SU-DHL-6 (cell line): ENCODE data around the gene CATSPER4.

Source experiments
- H2AFZ ChIP-seq: fragments of 200-600 bp; sonication (generic); 2 replicates; pipeline ENCODE4 v1.6.1; 2014; ENCODE audit warnings: low read depth, mild to moderate bottlenecking, moderate library complexity, mixed read lengths, antibody characterized with exemption, low read length; ENCODE audit not compliant: severe bottlenecking
- H3F3A ChIP-seq: fragments of 200-600 bp; shearing (Covaris generic); 2 replicates; pipeline ENCODE4 v1.6.0; 2016; ENCODE audit warnings: antibody characterized with exemption, mild to moderate bottlenecking; ENCODE audit not compliant: insufficient read depth
- H3K27ac ChIP-seq: fragments of 200-600 bp; sonication (generic); 2 replicates; pipeline ENCODE4 v1.5.1; 2016; ENCODE audit warnings: low read depth, mild to moderate bottlenecking, low read length, moderate library complexity, mixed read lengths
- H3K27me3 ChIP-seq: fragments of 200-600 bp; sonication (generic), shearing (Covaris generic); 2 replicates; pipeline ENCODE4 v1.6.0; 2014; ENCODE audit warnings: mild to moderate bottlenecking, low read length
- H3K36me3 ChIP-seq: fragments of 200-600 bp; sonication (generic); 2 replicates; pipeline ENCODE4 v1.6.1; 2014; ENCODE audit warnings: mild to moderate bottlenecking, low read length, mixed read lengths
- H3K4me2 ChIP-seq: fragments of 300-600, 200-600 bp; shearing (Covaris generic), sonication (generic); 2 replicates; pipeline ENCODE4 v1.6.0; 2014; ENCODE audit warnings: low read length, low read depth, mild to moderate bottlenecking; ENCODE audit not compliant: poor library complexity, severe bottlenecking
- H3K4me3 ChIP-seq: fragments of 200-600 bp; sonication (generic); 2 replicates; pipeline ENCODE4 v1.5.1; 2014; ENCODE audit warnings: antibody characterized with exemption, low read length, mild to moderate bottlenecking, mixed read lengths; ENCODE audit not compliant: insufficient read depth, poor library complexity, severe bottlenecking
- H3K79me2 ChIP-seq: fragments of 200-600 bp; sonication (generic); 2 replicates; pipeline ENCODE4 v1.6.1; 2014; ENCODE audit warnings: mild to moderate bottlenecking, low read length, moderate library complexity; ENCODE audit not compliant: insufficient read depth
- H3K9ac ChIP-seq: fragments of 200-600 bp; sonication (generic); 2 replicates; pipeline ENCODE4 v1.7.0; 2014; ENCODE audit warnings: mild to moderate bottlenecking, low read length
- H3K9me2 ChIP-seq: fragments of 200-600 bp; sonication (generic); replicated peaks from 2 replicates; pipeline ENCODE4 v1.6.1; 2014; ENCODE audit warnings: low read length; ENCODE audit not compliant: insufficient read depth
- H3K9me3 ChIP-seq: fragments of 200-600 bp; sonication (generic); 2 replicates; pipeline ENCODE4 v1.6.1; 2014; ENCODE audit warnings: low read length, mixed read lengths; ENCODE audit not compliant: insufficient read depth
- H4K20me1 ChIP-seq: fragments of 200-600 bp; sonication (generic); 2 replicates; pipeline ENCODE4 v1.6.1; 2014; ENCODE audit warnings: low read depth, mild to moderate bottlenecking, antibody characterized with exemption, low read length, moderate library complexity, mixed read lengths
- CTCF ChIP-seq: fragments of 200-600 bp; sonication (generic); IDR thresholded peaks from one replicate; pipeline ENCODE4 v1.5.1; 2017; ENCODE audit warnings: antibody characterized with exemption, mild to moderate bottlenecking, low read length, moderate library complexity; ENCODE audit not compliant: insufficient read depth, poor library complexity, severe bottlenecking
- EZH2phosphoT487 ChIP-seq: fragments of 200-600 bp; sonication (generic), shearing (Covaris generic); conservative IDR thresholded peaks from 2 replicates; pipeline ENCODE4 v1.6.1; 2018; ENCODE audit warnings: mild to moderate bottlenecking, antibody characterized with exemption, low read length, moderate library complexity, mixed read lengths

Gene CATSPER4

GRCh38 chr1:26181586-26182382, 8.6 kb upstream of the CATSPER4 start:
- no peak for TF ChIP-seq CTCF
- TF ChIP-seq EZH2phosphoT487: no peak
- H3K79me2 ChIP-seq: no peaks in the 10 kb centered on the region
- no peaks in the 10 kb centered on the region for H3F3A ChIP-seq
- no peaks in the 10 kb centered on the region for H3K9me2 ChIP-seq
- H4K20me1 ChIP-seq: no peaks in the 10 kb centered on the region
- no peaks in the 10 kb centered on the region for H3K27me3 ChIP-seq
- H3K4me2 ChIP-seq: no peak overlapping the region
- H3K4me3 ChIP-seq: no peak overlapping the region
- no peaks in the 10 kb centered on the region for H3K9me3 ChIP-seq
- no peak overlapping the region for H3K27ac ChIP-seq
- no peak overlapping the region for H2AFZ ChIP-seq
- H3K9ac ChIP-seq: no peak overlapping the region
- H3K36me3 ChIP-seq: no peaks in the 10 kb centered on the region

- H3K4me2 ChIP-seq: no peak overlapping the region
- H3K4me3 ChIP-seq: no peak overlapping the region
- H3K27ac ChIP-seq: no peak overlapping the region
- no peaks in the 10 kb centered on the region for H3K36me3 ChIP-seq
- H3K79me2 ChIP-seq: no peaks in the 10 kb centered on the region
- H3K9me3 ChIP-seq: no peaks in the 10 kb centered on the region
- no peak overlapping the region for H2AFZ ChIP-seq
- H3K9ac ChIP-seq: no peak overlapping the region
- TF ChIP-seq EZH2phosphoT487: no peak
- no peak for TF ChIP-seq CTCF
- H3F3A ChIP-seq: no peaks in the 10 kb centered on the region
- H3K27me3 ChIP-seq: no peaks in the 10 kb centered on the region
- no peaks in the 10 kb centered on the region for H3K9me2 ChIP-seq
- H4K20me1 ChIP-seq: no peaks in the 10 kb centered on the region
Measured at GRCh38 chr1:26182383-26182696, 8.1 kb upstream of the CATSPER4 start.

DNA sequence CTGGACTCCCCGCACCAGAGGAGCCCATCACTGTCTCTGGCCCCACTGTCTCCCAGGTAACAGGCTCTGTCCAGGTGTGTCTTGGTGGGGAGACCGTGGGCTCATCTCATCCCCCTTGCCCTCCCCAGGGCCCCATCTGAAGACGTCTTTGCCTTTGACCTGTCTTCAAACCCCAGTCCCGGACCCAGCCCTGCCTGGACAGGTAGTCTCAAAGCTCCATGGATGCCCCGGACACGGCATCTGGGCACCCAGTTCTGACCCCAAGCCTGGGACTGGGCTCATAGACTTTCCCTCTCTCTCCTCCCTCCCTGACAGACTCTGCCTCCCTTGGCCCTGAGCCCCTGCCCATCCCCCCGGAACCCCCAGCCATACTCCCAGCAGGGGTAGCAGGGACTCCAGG, 6.3 kb upstream of the CATSPER4 start:
- no peak overlapping the region for H3K4me2 ChIP-seq
- TF ChIP-seq EZH2phosphoT487: no peak
- TF ChIP-seq CTCF: no peak
- H2AFZ ChIP-seq: no peak overlapping the region
- H4K20me1 ChIP-seq: no peaks in the 10 kb centered on the region
- H3K9ac ChIP-seq: no peak overlapping the region
- no peaks in the 10 kb centered on the region for H3F3A ChIP-seq
- H3K9me3 ChIP-seq: no peaks in the 10 kb centered on the region
- H3K79me2 ChIP-seq: no peaks in the 10 kb centered on the region
- no peak overlapping the region for H3K27ac ChIP-seq
- no peaks in the 10 kb centered on the region for H3K9me2 ChIP-seq
- H3K27me3 ChIP-seq: no peaks in the 10 kb centered on the region
- H3K4me3 ChIP-seq: no peak overlapping the region
- H3K36me3 ChIP-seq: no peaks in the 10 kb centered on the region
